Measurements from ENCODE around the gene PHF2. TPM values are rescaled to one million over a fixed set of nuclear protein-coding genes. Genes with fewer than 3 reads are reported as not detected.

PHF2 gene
- total and polyA plus RNA-seq, 2 experiments from 2014 or later, result 4.6 to 16.5 TPM

DNA sequence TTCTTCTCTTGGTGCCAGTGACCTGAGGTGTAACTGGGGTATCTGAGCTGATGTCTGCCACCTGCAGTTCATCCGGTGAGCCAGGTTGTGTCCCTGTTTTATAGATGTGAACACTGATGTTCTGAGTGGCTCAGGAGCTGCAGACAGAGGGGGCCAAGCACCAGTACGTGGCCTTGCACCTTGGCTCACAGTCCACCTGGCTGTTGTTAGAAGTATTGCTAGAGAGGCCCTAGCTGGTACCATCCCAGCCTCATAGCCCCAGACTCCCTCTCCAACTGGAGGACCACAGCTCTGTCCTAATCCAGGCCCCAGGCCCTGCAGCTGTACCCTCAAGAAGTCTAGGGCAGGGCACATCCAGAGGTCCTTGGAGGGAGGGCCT, 16.2 kb downstream of the PHF2 start:
- in situ Hi-C loops (cut with MboI), result no loop called here
- no peaks in the 10 kb centered on the region for H3K9me3 ChIP-seq (ENCODE audit: low read depth)
- no peak overlapping the region for H3K27ac ChIP-seq
- peaks cover 9% of the 10 kb centered on the region; the same call in 1 of the 2 replicates for H3K4me1 ChIP-seq (ENCODE audit: insufficient read depth)
- peaks cover 4% of the 10 kb centered on the region; the same call in 1 of the 2 replicates for H4K20me1 ChIP-seq (ENCODE audit: insufficient read depth)
- H3K79me2 ChIP-seq (ENCODE audit: insufficient read depth), result peaks cover 97% of the 10 kb centered on the region
- H3K9ac ChIP-seq, result no peak overlapping the region
- H3K27me3 ChIP-seq (replicated peaks; ENCODE audit: insufficient read depth), result no peaks in the 10 kb centered on the region
- WGBS, 2 experiments (ENCODE audit: low coverage in 1 of 2, low lambda C conversion rate in 2 of 2, missing lambda C conversion rate in 2 of 2), result 48 to 53% methylated on average over 2 of the region's 2 CpGs
- H3K4me3 ChIP-seq, result no peak overlapping the region
- no peaks in the 10 kb centered on the region for H3K36me3 ChIP-seq (ENCODE audit: low read depth)
- H3K4me2 ChIP-seq (ENCODE audit: unreplicated experiment), result no peak overlapping the region
- DNase-seq, result peak; percentile 28
- H2AFZ ChIP-seq, result no peak overlapping the region
- no peaks in the 10 kb centered on the region for H3F3A ChIP-seq (ENCODE audit: insufficient read depth)
- H3K9me2 ChIP-seq (ENCODE audit: insufficient read depth), result no peaks in the 10 kb centered on the region
- TF ChIP-seq EZH2 (IDR thresholded peaks at IDR 0.05; ENCODE audit: insufficient read depth, poor library complexity, severe bottlenecking) (no peak), EZH2phosphoT487 (IDR thresholded peaks at IDR 0.05; ENCODE audit: insufficient read depth, low read depth) (no peak)

DNA sequence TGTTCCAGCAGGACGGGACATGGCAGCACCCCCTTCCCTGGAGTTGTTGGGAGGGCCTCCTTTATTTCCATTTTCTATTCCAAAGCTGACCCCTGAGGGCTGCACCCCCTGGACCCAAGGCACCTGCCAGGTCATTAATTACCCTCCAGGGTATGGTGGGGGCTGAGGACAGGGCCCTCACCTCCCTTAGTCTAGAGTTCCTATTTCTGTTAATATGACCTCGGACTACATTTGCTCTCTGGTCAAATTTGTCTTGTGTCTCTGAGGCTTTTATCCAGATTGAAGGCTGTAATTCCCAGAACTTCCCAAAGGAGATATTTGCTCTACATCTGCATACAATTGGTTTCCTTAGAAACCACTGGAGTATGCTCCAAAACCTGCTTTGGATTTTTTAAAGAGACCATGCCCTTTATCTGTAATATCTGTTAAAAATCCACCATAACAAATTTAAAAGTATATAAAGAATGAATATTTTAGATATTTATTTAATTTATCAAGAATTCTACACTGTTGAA, 16.8 kb downstream of the PHF2 start:
- Histone ChIP-seq H3K4me1 (ENCODE audit: insufficient read depth) (peaks cover 9% of the 10 kb centered on the region; the same call in 1 of the 2 replicates), H3K27me3 (replicated peaks; ENCODE audit: insufficient read depth) (no peaks in the 10 kb centered on the region), H3K27ac (no peak overlapping the region), H2AFZ (no peak overlapping the region), H3K9me3 (ENCODE audit: low read depth) (no peaks in the 10 kb centered on the region), H3K4me3 (no peak overlapping the region), H3K79me2 (ENCODE audit: insufficient read depth) (peaks cover 97% of the 10 kb centered on the region), H3K36me3 (ENCODE audit: low read depth) (no peaks in the 10 kb centered on the region), H3K9ac (no peak overlapping the region), H3K9me2 (ENCODE audit: insufficient read depth) (no peaks in the 10 kb centered on the region), H3F3A (ENCODE audit: insufficient read depth) (no peaks in the 10 kb centered on the region), H3K4me2 (ENCODE audit: unreplicated experiment) (no peak overlapping the region), H4K20me1 (ENCODE audit: insufficient read depth) (peaks cover 4% of the 10 kb centered on the region; the same call in 1 of the 2 replicates)
- WGBS, 2 experiments (ENCODE audit: low coverage in 1 of 2, low lambda C conversion rate in 2 of 2, missing lambda C conversion rate in 2 of 2), result 52 to 56% methylated on average over 2 of the region's 2 CpGs
- TF ChIP-seq EZH2phosphoT487 (IDR thresholded peaks at IDR 0.05; ENCODE audit: insufficient read depth, low read depth) (no peak), EZH2 (IDR thresholded peaks at IDR 0.05; ENCODE audit: insufficient read depth, poor library complexity, severe bottlenecking) (no peak)
- in situ Hi-C loops (cut with MboI), result no loop called here
- peak; percentile 19 for DNase-seq

DNA sequence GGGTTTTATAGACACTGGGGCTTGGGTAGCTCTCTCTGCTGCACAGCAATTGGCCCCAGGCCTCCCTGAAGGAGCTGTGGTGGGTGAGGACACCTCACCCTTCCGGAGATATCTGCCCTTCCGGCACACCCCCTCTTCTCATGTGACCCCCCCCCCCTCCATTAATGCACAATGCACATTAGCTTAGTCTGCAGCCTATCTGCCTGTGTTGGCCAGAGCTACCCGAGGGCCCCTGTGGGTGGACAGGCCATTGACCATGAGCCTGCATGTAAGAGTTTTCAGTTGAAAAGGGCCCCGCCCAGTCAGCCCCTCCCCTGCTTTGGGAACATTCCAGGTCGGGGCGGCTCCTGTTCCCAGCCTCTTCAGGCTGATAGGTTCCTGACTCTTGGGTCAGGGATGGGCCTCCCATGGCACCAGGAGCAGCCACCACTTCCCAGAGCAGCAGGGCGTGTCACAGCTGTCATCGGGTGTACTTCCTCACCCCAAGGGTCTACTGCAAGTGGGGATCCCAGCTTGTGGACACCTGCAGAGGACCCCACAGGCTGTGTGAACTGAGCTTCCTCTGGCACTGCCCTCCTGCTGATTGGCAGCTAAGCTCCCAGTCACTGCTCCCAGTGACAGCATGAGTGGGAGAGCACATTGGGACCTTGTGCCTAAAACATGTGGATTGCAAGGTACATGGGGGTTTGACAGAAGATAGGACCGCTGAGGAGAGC, 17.8 kb downstream of the PHF2 start:
- Histone ChIP-seq H3K9me2 (ENCODE audit: insufficient read depth) (no peaks in the 10 kb centered on the region), H3K27ac (no peak overlapping the region), H3K4me2 (ENCODE audit: unreplicated experiment) (no peak overlapping the region), H2AFZ (no peak overlapping the region), H3F3A (ENCODE audit: insufficient read depth) (no peaks in the 10 kb centered on the region), H3K9me3 (ENCODE audit: low read depth) (no peaks in the 10 kb centered on the region), H3K4me3 (no peak overlapping the region), H3K4me1 (ENCODE audit: insufficient read depth) (peaks cover 9% of the 10 kb centered on the region; the same call in 1 of the 2 replicates), H3K79me2 (ENCODE audit: insufficient read depth) (peaks cover 97% of the 10 kb centered on the region), H4K20me1 (ENCODE audit: insufficient read depth) (peaks cover 4% of the 10 kb centered on the region; the same call in 1 of the 2 replicates), H3K36me3 (ENCODE audit: low read depth) (no peaks in the 10 kb centered on the region), H3K9ac (no peak overlapping the region), H3K27me3 (replicated peaks; ENCODE audit: insufficient read depth) (no peaks in the 10 kb centered on the region)
- no peak for DNase-seq
- 20 to 22% methylated on average over 8 to 9 of the region's 9 CpGs for WGBS, 2 experiments (ENCODE audit: low coverage in 1 of 2, low lambda C conversion rate in 2 of 2, missing lambda C conversion rate in 2 of 2)
- in situ Hi-C loops (cut with MboI), result no loop called here
- no peak for TF ChIP-seq EZH2phosphoT487 (IDR thresholded peaks at IDR 0.05; ENCODE audit: insufficient read depth, low read depth)
- no peak for TF ChIP-seq EZH2 (IDR thresholded peaks at IDR 0.05; ENCODE audit: insufficient read depth, poor library complexity, severe bottlenecking)

DNA sequence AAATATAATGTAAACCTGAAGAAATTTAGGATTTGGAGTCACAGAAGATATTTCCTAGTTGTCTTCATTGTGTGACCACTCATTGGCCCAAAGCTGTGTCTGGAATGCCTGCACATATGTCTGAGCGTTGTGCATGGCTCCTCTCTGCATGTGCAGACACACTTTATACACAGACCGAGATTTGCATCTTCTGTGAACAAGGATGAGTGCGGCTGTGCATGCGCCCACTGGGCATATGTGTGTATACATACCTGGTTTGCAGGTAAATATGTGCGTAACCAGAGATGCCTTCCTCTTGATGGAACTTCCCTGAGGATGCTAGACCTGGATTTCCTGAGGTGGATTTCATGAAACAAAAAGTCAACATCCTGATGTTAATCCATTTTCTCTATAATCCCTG, 19.1 kb downstream of the PHF2 start:
- WGBS, 2 experiments (ENCODE audit: low coverage in 1 of 2, low lambda C conversion rate in 2 of 2, missing lambda C conversion rate in 2 of 2), result 76 to 78% methylated on average over 5 of the region's 5 CpGs
- no peaks in the 10 kb centered on the region for H3F3A ChIP-seq (ENCODE audit: insufficient read depth)
- H3K27me3 ChIP-seq (replicated peaks; ENCODE audit: insufficient read depth), result no peaks in the 10 kb centered on the region
- H3K9me3 ChIP-seq (ENCODE audit: low read depth), result no peaks in the 10 kb centered on the region
- H4K20me1 ChIP-seq (ENCODE audit: insufficient read depth), result peaks cover 4% of the 10 kb centered on the region; the same call in 1 of the 2 replicates
- TF ChIP-seq EZH2 (IDR thresholded peaks at IDR 0.05; ENCODE audit: insufficient read depth, poor library complexity, severe bottlenecking), result no peak
- no peak for TF ChIP-seq EZH2phosphoT487 (IDR thresholded peaks at IDR 0.05; ENCODE audit: insufficient read depth, low read depth)
- H3K36me3 ChIP-seq (ENCODE audit: low read depth), result no peaks in the 10 kb centered on the region
- H3K9me2 ChIP-seq (ENCODE audit: insufficient read depth), result no peaks in the 10 kb centered on the region
- in situ Hi-C loops (cut with MboI), result no loop called here
- H3K9ac ChIP-seq, result no peak overlapping the region
- no peak overlapping the region for H3K27ac ChIP-seq
- DNase-seq, result no peak
- no peak overlapping the region for H2AFZ ChIP-seq
- H3K4me3 ChIP-seq, result no peak overlapping the region
- peaks cover 9% of the 10 kb centered on the region; the same call in 1 of the 2 replicates for H3K4me1 ChIP-seq (ENCODE audit: insufficient read depth)
- H3K79me2 ChIP-seq (ENCODE audit: insufficient read depth), result peaks cover 98% of the 10 kb centered on the region
- no peak overlapping the region for H3K4me2 ChIP-seq (ENCODE audit: unreplicated experiment)
